Activated naive CD4-positive, alpha-beta T cell treated with anti-CD3 and anti-CD28 coated beads, Interleukin-2, amount 50 U/mL, for 24 hours (primary cell): ENCODE measurements around the gene PHACTR3.

ENCODE experiments used
- H3K27ac Mint-ChIP-seq: one replicate; pipeline ENCODE4 v1.8.0; 2021; ENCODE audit warnings: mild to moderate bottlenecking, mixed read lengths
- H3K27me3 Mint-ChIP-seq: one replicate; pipeline ENCODE4 v1.8.0; 2021; ENCODE audit warnings: mixed read lengths
- H3K36me3 Mint-ChIP-seq: one replicate; pipeline ENCODE4 v1.8.0; 2021; ENCODE audit warnings: mixed read lengths
- H3K4me1 Mint-ChIP-seq: one replicate; pipeline ENCODE4 v1.8.0; 2021; ENCODE audit warnings: mixed read lengths
- H3K4me3 Mint-ChIP-seq: one replicate; pipeline ENCODE4 v1.8.0; 2021; ENCODE audit warnings: mild to moderate bottlenecking, mixed read lengths
- H3K9me3 Mint-ChIP-seq: one replicate; pipeline ENCODE4 v1.8.0; 2021; ENCODE audit warnings: mixed read lengths

Gene PHACTR3

DNA sequence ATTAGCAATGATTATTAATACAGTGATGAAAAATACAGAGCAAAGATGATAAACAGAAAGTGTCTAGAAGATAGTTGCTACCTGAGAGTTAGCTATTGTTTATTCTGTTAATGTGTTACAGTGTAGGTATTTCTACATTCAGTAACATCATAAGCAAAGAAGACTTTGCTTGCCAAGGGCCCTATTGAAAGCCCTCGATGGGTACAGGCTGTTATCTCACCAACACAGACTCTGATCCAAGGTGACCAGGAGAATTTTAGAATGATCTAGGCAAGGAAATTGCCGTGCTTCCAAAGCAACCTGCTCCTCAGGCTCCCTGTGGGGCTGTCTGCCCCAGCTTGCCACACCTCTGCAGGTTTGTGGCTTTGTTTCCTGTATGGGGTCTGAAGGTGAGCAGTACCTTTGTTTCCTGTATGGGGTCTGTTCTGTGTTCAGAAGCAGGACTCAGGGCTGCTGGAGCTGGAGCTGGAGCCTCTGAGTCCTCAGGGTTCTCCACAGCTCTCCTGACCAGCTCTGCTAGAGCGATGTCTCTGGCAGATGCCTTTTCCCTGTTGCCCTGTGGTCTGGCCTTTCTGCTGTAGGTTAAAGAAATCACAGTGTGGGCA, 32.5 kb downstream of the PHACTR3 start:
- H3K27ac Mint-ChIP-seq, result no peak overlapping the region
- peaks cover 7% of the 10 kb centered on the region for H3K27me3 Mint-ChIP-seq
- H3K4me3 Mint-ChIP-seq, result no peak overlapping the region
- H3K9me3 Mint-ChIP-seq, result no peaks in the 10 kb centered on the region
- no peaks in the 10 kb centered on the region for H3K36me3 Mint-ChIP-seq
- H3K4me1 Mint-ChIP-seq, result no peaks in the 10 kb centered on the region

DNA sequence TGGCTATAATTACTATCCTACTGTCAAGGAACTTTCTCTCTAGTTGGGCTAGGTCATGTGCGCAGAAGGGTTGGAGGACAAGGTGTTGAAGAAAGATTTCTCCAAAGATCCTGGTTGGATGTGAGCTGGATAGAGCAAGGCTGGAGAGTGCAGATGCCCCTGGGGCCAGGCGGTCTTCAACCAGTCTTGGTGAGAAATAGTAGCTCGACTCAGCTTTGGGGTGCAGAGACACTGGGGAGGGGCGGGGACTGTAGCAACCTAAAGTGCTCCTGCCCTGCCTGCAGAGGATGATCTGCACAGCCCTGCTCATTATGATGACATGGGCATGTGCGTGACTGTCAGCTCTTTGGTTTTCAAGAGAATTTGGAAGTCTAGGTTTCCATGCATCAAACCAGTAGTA, 35.9 kb downstream of the PHACTR3 start:
- H3K9me3 Mint-ChIP-seq, result no peaks in the 10 kb centered on the region
- peaks cover 9% of the 10 kb centered on the region for H3K27me3 Mint-ChIP-seq
- no peaks in the 10 kb centered on the region for H3K4me1 Mint-ChIP-seq
- H3K27ac Mint-ChIP-seq, result no peak overlapping the region
- no peak overlapping the region for H3K4me3 Mint-ChIP-seq
- H3K36me3 Mint-ChIP-seq, result no peaks in the 10 kb centered on the region

DNA sequence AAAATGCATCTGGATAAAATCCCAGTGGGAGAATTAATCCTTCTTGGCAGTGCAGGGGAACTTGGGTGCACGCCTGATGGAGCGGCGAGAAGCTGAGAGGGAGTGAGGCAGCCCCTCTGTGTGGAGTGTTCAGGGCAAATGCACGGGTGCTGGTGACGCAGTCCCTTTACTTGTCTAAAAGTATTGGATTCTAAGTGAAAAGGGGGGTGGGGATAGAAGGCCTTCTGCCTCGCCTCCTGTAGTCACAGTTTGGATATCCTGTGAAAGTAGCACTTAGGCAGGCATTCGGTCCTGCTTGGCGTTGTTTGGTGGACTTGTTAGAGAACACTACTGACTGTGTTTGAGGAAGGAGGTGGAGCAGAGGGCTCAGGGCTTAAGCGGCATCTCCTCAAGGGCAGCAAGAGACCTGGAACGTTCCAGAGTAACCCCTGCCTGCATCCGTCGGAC, 39.3 kb downstream of the PHACTR3 start:
- peaks cover 1% of the 10 kb centered on the region for H3K36me3 Mint-ChIP-seq

DNA sequence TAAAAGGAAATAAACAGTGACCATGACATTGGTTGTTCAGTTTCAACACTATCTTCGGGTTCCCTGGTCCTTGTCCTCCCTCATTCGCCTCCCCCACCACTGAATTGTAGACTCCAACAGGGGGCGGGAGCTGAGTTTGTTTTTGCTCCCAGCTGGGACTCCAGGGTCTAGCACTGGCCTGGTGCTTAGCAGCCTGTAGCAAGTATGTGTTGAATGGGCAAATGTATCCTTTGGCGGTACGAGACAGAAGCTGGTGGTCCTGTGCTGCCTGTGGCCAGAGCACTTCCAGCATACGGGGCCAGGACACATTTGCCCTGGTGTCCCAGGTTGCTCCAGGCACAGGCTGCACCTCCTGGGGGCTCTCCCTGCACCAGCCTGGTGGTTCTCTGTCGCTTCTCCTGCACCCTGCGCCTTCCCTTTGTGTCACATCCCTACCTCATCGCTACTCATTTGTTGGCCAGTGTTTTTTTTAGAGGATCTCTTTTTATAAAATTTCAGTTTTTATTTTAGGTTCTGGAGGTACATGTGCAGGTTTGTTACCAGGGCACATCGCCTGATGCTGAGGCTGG, 40.1 kb downstream of the PHACTR3 start:
- Mint-ChIP-seq H3K4me1 (no peaks in the 10 kb centered on the region), H3K27me3 (peaks cover 9% of the 10 kb centered on the region), H3K36me3 (peaks cover 1% of the 10 kb centered on the region), H3K9me3 (no peaks in the 10 kb centered on the region), H3K27ac (no peak overlapping the region), H3K4me3 (no peak overlapping the region)

More for the DNA sequence above, 39.3 kb downstream of the PHACTR3 start:
- H3K27me3 Mint-ChIP-seq, result peaks cover 9% of the 10 kb centered on the region
- H3K4me1 Mint-ChIP-seq, result no peaks in the 10 kb centered on the region
- H3K4me3 Mint-ChIP-seq, result no peak overlapping the region
- H3K9me3 Mint-ChIP-seq, result no peaks in the 10 kb centered on the region
- no peak overlapping the region for H3K27ac Mint-ChIP-seq

DNA sequence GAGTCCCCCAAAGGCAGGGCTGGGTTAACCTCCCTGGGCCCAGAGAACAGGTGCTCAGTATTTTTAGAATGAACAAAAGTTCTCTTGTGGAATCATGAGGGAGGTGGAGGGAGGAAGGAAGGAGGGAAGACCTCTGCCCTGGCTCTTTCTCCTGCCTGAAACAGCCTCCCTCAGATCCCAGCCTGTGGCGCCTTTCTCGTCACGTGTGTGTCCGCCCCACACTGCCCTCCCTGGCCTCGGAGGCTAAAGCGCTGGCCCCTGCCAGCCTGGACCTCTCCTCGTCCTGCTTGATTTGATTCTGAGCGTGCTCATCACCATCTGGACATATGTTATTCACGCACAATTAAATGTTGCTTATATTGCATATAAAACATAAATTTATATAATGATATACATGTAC, 40.9 kb downstream of the PHACTR3 start:
- Mint-ChIP-seq H3K9me3 (no peaks in the 10 kb centered on the region), H3K27me3 (peaks cover 9% of the 10 kb centered on the region), H3K4me3 (no peak overlapping the region), H3K4me1 (no peaks in the 10 kb centered on the region), H3K27ac (no peak overlapping the region), H3K36me3 (peaks cover 1% of the 10 kb centered on the region)

DNA sequence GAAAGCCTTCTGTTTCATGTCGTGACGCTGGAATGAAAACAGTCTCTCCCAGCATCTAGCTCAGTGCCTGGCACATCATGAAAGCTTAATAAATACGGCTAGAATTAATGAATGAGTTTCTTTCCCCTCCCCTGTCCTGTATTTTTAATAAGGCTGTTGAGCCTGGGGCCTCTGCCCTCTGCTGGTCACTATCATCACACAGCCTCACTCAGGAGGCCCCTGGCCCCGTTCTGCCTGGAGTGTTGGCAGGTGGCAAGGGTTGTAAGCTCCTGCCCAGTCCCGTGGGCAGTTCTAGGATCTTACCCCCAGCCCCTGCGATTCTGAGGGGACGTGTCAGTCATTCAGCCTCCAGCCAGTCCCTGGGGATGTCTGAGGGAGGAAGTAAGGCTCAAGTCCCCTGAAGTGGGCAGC, 41.4 kb downstream of the PHACTR3 start:
- H3K4me1 Mint-ChIP-seq, result no peaks in the 10 kb centered on the region
- no peak overlapping the region for H3K4me3 Mint-ChIP-seq
- H3K27ac Mint-ChIP-seq, result no peak overlapping the region
- no peaks in the 10 kb centered on the region for H3K9me3 Mint-ChIP-seq
- H3K27me3 Mint-ChIP-seq, result peaks cover 9% of the 10 kb centered on the region
- peaks cover 1% of the 10 kb centered on the region for H3K36me3 Mint-ChIP-seq

DNA sequence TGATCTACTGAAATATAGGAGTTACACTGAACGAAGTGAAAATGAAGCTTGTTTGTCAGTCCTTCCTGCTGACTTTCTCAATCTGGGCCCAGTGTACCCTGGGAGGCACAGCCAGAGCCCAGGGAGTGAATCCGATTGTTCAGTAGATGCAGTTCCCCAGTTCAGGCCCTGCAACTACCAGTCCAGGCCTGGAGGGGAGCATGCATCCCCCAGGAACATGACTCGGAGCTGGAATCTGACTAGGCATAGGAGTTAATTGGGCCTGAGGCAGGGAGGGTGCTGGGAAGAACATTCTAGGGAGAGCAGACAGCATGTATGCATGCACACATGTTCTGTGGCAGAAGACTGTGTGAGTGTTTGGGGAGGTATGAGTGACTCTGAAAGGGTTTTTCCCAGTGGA, 42.1 kb downstream of the PHACTR3 start:
- Mint-ChIP-seq H3K4me1 (no peaks in the 10 kb centered on the region), H3K4me3 (no peak overlapping the region), H3K9me3 (no peaks in the 10 kb centered on the region), H3K27me3 (peaks cover 11% of the 10 kb centered on the region), H3K36me3 (peaks cover 1% of the 10 kb centered on the region), H3K27ac (no peak overlapping the region)

DNA sequence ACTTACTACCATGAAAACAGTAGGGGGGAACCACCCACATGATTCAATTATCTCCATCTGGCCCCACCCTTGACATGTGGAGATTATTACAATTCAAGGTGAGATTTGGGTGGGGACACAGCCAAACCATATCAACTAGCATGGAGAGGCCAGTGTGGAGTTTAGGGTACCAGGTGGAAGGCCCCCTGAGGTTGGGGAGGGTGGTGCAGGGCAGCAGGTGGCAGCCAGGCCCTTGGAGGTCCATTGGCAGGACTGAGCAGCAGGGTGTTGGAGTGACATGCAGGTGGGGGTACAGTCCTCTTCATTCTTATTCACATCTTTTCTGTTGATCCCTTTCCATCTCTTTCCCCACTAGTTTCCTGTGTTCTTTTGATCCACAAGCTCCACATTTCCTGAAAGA, 42.9 kb downstream of the PHACTR3 start:
- peaks cover 1% of the 10 kb centered on the region for H3K36me3 Mint-ChIP-seq

DNA sequence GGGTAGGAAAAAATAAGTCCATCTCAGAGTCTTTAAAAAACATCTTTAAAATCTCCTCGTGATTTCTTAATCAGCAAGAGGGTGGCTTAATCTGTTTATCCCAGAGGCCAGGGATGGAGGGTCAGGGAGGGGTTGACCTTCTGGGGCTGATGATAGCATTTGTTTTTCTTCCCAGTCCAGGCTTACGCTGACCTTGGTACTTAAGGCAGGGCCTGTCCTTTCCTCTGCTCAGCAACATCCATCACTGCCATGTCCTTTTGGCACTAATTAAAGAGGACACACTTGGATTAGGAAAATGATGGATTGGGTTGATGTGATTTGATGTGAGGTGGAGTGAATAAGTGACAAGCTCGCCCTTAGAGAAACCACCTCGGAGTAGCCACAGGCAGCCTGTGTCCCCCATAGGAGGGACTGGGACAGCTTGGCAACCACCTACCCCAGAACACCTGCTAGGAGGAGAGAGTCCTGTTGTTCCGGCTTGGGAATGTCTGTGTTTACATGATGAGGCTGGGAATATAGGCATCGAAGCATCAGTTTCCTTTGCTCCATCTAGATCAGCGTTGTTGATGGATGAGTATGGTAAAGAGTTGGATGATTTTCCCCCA, 44.2 kb downstream of the PHACTR3 start:
- Mint-ChIP-seq H3K36me3 (peaks cover 1% of the 10 kb centered on the region), H3K9me3 (no peaks in the 10 kb centered on the region)

More for the DNA sequence above, 42.9 kb downstream of the PHACTR3 start:
- Mint-ChIP-seq H3K9me3 (no peaks in the 10 kb centered on the region), H3K27ac (no peak overlapping the region), H3K4me3 (no peak overlapping the region), H3K27me3 (peaks cover 13% of the 10 kb centered on the region), H3K4me1 (no peaks in the 10 kb centered on the region)

DNA sequence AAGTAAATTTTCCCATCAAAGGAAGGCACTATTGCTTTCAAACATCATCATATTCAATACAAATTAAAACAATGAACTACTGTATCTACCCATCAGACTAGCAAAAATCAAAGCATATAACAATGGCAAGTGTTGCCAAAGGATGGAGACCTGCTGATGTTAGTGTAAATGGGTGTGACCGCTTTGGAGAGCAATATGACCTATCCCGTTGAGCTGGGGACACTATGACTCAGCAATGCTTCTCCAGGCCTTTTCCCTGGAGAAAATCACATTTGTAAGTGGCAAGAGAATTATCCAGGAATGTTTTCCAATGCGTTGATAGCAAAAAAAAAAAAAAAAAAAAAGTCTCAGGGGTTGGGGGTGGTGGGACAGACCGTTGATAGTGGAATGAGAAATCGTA, 46.1 kb downstream of the PHACTR3 start:
- Mint-ChIP-seq H3K4me1 (no peaks in the 10 kb centered on the region), H3K4me3 (no peak overlapping the region), H3K27me3 (peaks cover 12% of the 10 kb centered on the region), H3K9me3 (peaks cover 2% of the 10 kb centered on the region), H3K36me3 (peaks cover 1% of the 10 kb centered on the region), H3K27ac (no peak overlapping the region)

More for the DNA sequence above, 44.2 kb downstream of the PHACTR3 start:
- peaks cover 13% of the 10 kb centered on the region for H3K27me3 Mint-ChIP-seq
- H3K27ac Mint-ChIP-seq, result no peak overlapping the region
- H3K4me3 Mint-ChIP-seq, result no peak overlapping the region
- no peaks in the 10 kb centered on the region for H3K4me1 Mint-ChIP-seq

DNA sequence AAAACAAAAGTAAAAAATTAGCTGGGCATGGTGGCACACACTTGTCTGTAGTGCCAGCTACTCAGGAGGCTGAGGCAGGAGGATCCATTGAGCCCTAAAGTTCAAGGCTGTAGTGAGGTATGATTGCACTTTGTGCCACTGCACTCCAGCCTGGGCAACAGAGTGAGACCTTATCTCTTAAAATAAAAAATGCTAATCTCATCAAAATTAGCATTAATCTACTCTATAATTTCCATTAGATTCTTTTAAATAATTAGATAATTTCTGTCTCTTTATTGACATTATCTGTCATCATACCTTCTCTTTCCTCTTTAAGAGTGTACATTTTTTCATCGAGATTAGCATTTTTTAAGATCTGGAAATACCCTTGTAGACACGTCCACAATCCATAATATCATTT, 48.0 kb downstream of the PHACTR3 start:
- H3K27me3 Mint-ChIP-seq, result peaks cover 9% of the 10 kb centered on the region
- H3K36me3 Mint-ChIP-seq, result peaks cover 1% of the 10 kb centered on the region
- H3K4me1 Mint-ChIP-seq, result no peaks in the 10 kb centered on the region
- H3K9me3 Mint-ChIP-seq, result peaks cover 13% of the 10 kb centered on the region
- H3K4me3 Mint-ChIP-seq, result no peak overlapping the region
- H3K27ac Mint-ChIP-seq, result no peak overlapping the region

DNA sequence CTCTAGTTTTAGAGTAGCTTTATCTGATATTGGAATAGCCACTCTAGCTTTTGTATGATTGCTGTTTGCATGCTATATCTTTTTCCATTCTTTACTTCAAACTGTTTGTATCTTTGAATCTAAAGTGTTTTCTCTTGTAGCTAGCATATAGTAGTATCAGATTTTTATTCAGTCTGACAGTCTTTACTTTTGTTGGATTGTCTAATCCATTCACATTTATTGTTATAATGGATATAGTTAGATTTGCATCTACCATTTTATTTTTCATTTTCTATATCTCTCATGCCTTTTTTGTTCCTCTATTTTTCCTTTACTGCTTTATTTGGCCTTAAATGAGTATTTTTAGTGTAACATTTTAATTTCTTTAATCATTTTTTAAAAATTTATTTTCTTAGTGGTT, 52.1 kb downstream of the PHACTR3 start:
- Mint-ChIP-seq H3K9me3 (peaks cover 27% of the 10 kb centered on the region), H3K27me3 (peaks cover 7% of the 10 kb centered on the region), H3K4me1 (no peaks in the 10 kb centered on the region), H3K36me3 (peaks cover 4% of the 10 kb centered on the region), H3K4me3 (no peak overlapping the region), H3K27ac (no peak overlapping the region)

DNA sequence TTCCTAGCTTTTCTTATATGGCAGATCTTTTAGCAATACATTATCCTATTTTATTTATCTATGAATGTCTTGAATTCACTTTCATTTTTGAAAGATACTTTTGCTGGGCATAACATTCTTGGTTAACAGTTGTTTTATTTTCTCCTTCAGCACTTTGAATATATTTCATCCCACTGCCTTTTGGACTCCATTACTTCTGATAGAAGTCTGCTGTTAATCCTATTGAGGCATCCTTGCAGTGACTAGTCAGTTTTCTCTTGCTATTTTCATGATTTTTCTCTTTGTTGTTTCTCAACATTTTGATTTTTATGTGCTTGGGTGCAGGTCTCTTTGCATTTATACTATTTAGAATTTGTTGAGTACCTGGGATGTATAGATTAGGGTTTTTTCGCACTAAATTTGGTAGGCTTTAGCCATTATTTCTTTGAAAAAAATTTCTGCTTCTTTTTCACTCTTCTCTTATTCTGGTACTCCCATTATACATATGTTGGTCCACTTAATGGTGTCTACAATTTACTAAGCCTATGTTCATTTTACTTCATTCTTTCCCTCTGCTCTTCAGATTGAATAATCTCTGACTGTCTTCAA, 53.2 kb downstream of the PHACTR3 start:
- peaks cover 27% of the 10 kb centered on the region for H3K9me3 Mint-ChIP-seq
- peaks cover 4% of the 10 kb centered on the region for H3K36me3 Mint-ChIP-seq
- H3K4me3 Mint-ChIP-seq, result no peak overlapping the region
- H3K27ac Mint-ChIP-seq, result no peak overlapping the region
- H3K4me1 Mint-ChIP-seq, result no peaks in the 10 kb centered on the region
- peaks cover 6% of the 10 kb centered on the region for H3K27me3 Mint-ChIP-seq

DNA sequence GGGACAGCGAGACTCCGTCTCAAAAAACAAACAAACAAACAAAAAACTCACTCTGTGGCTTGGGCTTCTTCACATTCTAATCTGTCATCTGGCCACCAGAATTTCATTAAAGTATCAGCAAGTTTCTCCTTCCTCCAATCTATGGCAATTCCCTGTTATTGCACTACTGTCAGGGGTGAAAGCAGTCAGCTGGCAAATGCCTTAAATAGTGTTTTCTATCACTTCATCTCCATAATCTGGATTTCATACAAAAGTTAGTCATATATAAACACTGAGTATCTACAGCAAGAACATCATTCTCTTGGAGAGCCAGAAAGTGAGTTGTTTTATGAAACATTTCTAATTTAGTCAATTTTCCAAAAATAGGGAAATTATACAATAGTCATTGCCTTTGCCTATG, 56.1 kb downstream of the PHACTR3 start:
- peaks cover 24% of the 10 kb centered on the region for H3K9me3 Mint-ChIP-seq
- H3K27ac Mint-ChIP-seq, result no peak overlapping the region
- no peaks in the 10 kb centered on the region for H3K4me1 Mint-ChIP-seq
- peaks cover 8% of the 10 kb centered on the region for H3K27me3 Mint-ChIP-seq
- H3K36me3 Mint-ChIP-seq, result peaks cover 4% of the 10 kb centered on the region
- H3K4me3 Mint-ChIP-seq, result no peak overlapping the region

DNA sequence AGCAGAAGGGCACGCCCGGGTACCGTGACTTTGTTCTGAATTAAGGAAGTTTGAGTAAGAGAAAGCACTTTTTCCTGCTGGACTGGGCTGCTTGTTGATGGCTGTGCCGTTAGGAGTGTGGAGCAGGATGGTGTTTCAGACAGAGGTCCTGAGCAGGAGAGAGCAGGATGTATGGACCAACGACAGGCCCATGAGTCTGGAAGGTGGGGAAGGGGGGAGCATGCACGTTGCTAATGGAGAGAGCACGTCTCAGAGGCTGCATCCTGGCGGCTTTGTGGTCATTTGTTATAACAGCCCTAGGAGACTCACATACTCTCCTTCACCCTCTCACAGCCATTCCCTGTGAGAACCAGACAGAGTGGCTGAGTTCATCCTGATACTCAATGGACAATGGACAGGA, 56.8 kb downstream of the PHACTR3 start:
- Mint-ChIP-seq H3K4me3 (no peak overlapping the region), H3K27ac (no peak overlapping the region), H3K9me3 (peaks cover 17% of the 10 kb centered on the region), H3K4me1 (no peaks in the 10 kb centered on the region), H3K27me3 (peaks cover 8% of the 10 kb centered on the region), H3K36me3 (peaks cover 4% of the 10 kb centered on the region)

DNA sequence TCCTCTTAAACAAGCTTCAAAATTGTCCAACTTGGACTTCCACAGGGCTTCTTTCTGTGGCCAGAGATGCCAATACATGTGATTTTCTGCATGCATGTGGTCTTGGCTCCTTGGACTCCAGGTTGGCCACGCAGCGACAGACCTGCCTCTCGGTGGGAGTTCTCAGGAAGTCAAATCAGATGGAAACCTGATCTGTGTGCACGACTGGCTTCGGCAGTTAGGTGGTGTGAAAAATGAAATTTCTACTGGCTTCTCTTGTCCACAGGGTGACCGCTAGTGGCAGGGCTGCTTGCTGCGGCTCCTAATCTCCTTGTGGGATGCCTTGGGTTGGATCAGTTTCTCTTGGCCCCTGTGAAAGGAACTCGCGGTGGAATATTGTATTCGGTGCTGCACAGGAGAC, 57.3 kb downstream of the PHACTR3 start:
- Mint-ChIP-seq H3K27me3 (peaks cover 8% of the 10 kb centered on the region), H3K9me3 (peaks cover 14% of the 10 kb centered on the region), H3K27ac (no peak overlapping the region), H3K4me1 (no peaks in the 10 kb centered on the region), H3K36me3 (peaks cover 4% of the 10 kb centered on the region), H3K4me3 (no peak overlapping the region)
